ENCODE results near the gene NUDC.

Gene NUDC

GRCh38 chr1:26953374-26953773, 31.8 kb downstream of the NUDC start:
- TF ChIP-seq CTCF (IDR thresholded peaks at IDR 0.05; ENCODE audit: extremely low read depth, missing control alignments): no peak
- no peak for DNase-seq (ENCODE audit: low spot score)

GRCh38 chr1:26956321-26956720, 34.8 kb downstream of the NUDC start:
- DNase-seq (ENCODE audit: low spot score): no peak
- TF ChIP-seq CTCF (IDR thresholded peaks at IDR 0.05; ENCODE audit: extremely low read depth, missing control alignments): no peak

GRCh38 chr1:26957306-26957705, 35.8 kb downstream of the NUDC start:
- no peak for DNase-seq (ENCODE audit: low spot score)
- TF ChIP-seq CTCF (IDR thresholded peaks at IDR 0.05; ENCODE audit: extremely low read depth, missing control alignments): no peak

- no peak for TF ChIP-seq CTCF (IDR thresholded peaks at IDR 0.05; ENCODE audit: extremely low read depth, missing control alignments)
- no peak for DNase-seq (ENCODE audit: low spot score)
These were observed 37.7 kb downstream of the NUDC start for GRCh38 chr1:26959270-26959669.

- no peak for DNase-seq (ENCODE audit: low spot score)
- no peak for TF ChIP-seq CTCF (IDR thresholded peaks at IDR 0.05; ENCODE audit: extremely low read depth, missing control alignments)
These were observed 38.4 kb downstream of the NUDC start, which contains the start of gene KDF1 for GRCh38 chr1:26959722-26960624. KDF1 (minus strand) TSS chr1:26960468; CDS start chr1:26952380, 8,088 bp downstream.

GRCh38 chr1:26960625-26960966, 39.1 kb downstream of the NUDC start:
- no peak for TF ChIP-seq CTCF (IDR thresholded peaks at IDR 0.05; ENCODE audit: extremely low read depth, missing control alignments)
- DNase-seq (ENCODE audit: low spot score): no peak

- no peak for TF ChIP-seq CTCF (IDR thresholded peaks at IDR 0.05; ENCODE audit: extremely low read depth, missing control alignments)
- no peak for DNase-seq (ENCODE audit: low spot score)
These were observed 40.3 kb downstream of the NUDC start for GRCh38 chr1:26961826-26962225.

Data from GM20000 (cell line).